ENCODE data around the gene RPUSD1.

Gene RPUSD1

DNA sequence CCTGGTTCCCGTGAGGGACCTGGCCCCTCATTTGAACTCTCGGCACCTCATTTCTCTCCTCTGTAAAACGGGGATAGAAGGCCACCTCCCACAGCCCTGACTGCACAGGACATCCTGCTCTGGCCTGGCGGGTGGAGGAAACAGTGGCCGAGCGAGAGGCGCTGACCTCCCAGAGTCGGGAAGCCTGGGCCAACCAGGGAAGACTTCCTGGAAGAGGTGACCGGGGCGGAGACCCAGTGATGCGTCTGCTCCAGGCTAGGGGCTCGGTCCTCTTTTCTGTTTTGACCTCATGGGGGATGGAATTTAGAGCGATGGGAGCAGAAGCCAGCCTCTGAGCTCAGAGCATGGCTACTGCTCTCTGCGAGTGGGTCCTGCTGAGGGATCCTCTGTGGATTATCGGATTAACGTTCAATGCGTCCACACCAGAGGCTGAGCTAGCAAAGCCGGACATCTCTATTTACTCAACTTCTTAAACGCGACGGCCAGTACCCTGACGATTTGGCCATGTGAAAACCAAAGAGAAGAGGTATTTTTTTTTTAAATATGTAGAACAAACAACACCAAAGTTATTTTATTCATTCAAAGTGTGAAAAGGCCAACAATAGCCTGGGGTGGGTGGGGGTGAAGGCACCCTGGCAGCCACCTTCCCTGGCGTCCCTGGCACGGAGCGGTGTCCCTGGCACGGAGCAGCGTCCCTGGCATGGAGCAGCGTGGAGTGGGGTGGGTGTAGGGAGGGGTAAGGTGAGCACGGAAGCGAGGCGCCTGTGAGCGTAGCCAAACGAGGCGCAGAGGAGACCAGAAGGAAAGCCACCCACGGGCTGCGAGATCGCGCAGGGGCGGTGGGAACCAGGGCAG is 36.8 kb downstream of the RPUSD1 start:
- Histone ChIP-seq H3K4me3 (no peak overlapping the region), H3K27ac (no peak overlapping the region)
- DNase-seq (ENCODE audit: low spot score) = no peak
- TF ChIP-seq, protein P1, sequence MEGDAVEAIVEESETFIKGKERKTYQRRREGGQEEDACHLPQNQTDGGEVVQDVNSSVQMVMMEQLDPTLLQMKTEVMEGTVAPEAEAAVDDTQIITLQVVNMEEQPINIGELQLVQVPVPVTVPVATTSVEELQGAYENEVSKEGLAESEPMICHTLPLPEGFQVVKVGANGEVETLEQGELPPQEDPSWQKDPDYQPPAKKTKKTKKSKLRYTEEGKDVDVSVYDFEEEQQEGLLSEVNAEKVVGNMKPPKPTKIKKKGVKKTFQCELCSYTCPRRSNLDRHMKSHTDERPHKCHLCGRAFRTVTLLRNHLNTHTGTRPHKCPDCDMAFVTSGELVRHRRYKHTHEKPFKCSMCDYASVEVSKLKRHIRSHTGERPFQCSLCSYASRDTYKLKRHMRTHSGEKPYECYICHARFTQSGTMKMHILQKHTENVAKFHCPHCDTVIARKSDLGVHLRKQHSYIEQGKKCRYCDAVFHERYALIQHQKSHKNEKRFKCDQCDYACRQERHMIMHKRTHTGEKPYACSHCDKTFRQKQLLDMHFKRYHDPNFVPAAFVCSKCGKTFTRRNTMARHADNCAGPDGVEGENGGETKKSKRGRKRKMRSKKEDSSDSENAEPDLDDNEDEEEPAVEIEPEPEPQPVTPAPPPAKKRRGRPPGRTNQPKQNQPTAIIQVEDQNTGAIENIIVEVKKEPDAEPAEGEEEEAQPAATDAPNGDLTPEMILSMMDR (IDR thresholded peaks at IDR 0.05) = no peak

DNA sequence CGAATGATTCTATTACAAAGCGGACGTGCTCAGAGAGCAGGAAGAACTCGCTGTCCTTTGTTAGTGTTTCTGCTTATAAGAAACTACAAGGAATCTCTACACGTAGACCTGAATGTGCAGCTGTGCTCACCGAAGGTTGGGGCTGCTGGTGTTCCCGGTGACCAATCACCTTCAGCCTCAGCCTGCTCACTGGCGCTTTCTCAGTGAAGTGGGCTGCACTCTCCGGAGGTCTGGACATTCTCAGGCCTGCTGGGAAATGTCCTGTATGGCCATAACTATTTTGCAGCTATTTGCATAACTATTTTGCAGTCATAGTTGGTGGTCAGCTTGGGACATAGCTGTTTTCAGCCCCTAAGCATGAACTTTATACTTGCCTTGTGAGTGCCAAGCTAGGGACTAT is 37.7 kb downstream of the RPUSD1 start:
- TF ChIP-seq, protein P1 (IDR thresholded peaks at IDR 0.05) = no peak
- Histone ChIP-seq H3K4me3 (no peak overlapping the region), H3K27ac (no peak overlapping the region)
- DNase-seq (ENCODE audit: low spot score) = no peak

DNA sequence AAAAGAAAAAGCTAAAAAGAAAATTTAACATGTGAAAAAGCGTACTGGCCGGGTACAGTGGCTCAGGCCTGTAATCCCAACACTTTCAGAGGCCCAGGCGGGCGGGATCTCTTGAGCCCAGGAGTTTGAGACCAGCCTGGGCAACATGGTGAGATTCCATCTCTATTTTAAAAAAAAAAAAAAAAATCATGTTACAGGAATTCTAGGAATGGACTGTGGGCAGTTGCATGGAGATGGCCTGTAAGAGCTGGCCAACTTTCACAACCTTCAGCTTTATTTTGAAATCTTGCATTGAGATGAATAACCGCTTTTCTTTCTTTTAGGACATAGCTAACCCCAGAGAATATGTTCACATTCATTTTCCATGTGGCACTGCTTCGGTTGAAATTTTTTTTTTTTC is 39.2 kb downstream of the RPUSD1 start:
- no peak for DNase-seq (ENCODE audit: low spot score)
- Histone ChIP-seq H3K27ac (no peak overlapping the region), H3K4me3 (no peak overlapping the region)
- TF ChIP-seq, protein P1 (IDR thresholded peaks at IDR 0.05) = no peak

DNA sequence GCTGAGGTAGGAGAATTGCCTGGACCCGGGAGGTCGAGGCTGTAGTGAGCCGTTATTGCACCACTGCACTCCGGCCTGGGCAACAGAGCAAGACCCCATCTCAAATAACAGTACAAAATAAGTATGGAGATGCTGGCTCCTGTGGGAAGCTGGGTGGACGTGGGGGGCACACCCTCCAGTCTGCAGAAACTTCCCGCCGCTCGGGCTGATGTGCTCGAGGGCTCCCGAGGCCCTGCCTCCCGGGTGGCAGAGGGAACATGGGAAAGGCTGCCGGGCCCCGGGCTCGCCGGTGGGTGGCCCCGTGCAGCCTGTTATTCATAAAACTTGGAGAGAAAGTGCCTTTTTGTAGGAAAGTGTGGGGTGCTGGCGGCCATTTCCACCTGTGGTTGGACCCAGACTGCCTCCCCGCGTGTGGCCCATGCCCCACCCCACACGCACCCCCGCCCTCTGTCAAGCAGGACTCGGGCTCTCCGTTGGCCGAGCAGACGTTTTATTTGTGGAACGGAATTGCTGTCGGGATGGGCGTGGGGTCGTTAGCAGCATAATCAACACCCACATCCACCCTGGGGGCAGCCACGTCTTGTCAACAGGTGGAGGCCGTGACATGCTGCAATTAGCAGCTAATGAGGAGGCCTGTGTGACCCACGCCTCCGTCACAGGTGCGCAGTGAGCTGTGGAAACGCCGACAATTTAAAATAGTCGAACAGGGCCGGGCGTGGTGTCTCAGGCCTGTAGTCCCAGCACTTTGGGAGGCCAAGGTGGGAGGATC is 40.0 kb downstream of the RPUSD1 start:
- Histone ChIP-seq H3K27ac (no peak overlapping the region), H3K4me3 (no peak overlapping the region)
- TF ChIP-seq, protein P1 (IDR thresholded peaks at IDR 0.05) = no peak
- DNase-seq (ENCODE audit: low spot score) = no peak

DNA sequence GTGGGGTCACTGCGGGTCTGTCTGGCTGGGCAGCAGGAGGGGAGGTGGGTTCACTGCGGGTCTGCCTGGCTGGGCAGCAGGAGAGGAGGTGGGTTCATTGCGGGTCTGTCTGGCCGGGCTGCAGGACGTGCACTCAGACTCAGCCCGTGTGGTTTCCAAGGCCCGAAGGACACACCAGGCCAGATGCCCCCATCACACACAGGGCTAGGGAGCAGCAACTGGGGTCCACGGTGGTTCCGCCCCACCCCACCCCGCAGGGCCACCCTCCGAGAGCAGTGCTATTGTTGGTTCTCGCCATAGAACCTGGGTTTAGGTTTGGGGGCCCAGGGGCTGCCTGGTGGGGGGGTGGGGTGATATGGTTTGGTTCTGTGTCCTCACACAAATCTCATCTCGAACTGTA is 41.5 kb downstream of the RPUSD1 start:
- no peak overlapping the region for H3K27ac ChIP-seq
- no peak overlapping the region for H3K4me3 ChIP-seq
- TF ChIP-seq, protein P1 (IDR thresholded peaks at IDR 0.05) = no peak
- DNase-seq (ENCODE audit: low spot score) = no peak

DNA sequence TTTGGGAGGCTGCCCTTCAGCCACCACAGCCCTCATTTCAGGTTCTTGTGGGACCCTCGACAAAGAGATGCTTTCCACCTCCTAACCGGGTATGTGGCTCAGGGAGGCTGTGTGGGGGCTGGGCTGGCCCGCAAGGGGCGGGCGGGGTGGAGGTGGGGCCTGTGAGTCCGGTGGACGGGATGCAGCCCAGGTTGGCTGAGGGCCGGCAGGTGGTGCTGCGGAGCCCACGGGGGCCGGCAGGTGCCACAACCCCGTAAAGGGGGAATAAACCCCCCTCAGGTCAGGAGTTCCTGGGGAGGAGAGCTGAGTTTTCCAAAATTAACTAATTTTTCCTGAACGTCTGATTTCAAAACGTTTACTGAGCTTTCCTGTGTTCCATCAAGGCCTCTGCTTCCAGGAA is 42.4 kb downstream of the RPUSD1 start:
- no peak for DNase-seq (ENCODE audit: low spot score)
- TF ChIP-seq, protein P1 (IDR thresholded peaks at IDR 0.05) = no peak
- Histone ChIP-seq H3K4me3 (no peak overlapping the region), H3K27ac (no peak overlapping the region)
